DMS 273 (cell line): ENCODE data around the gene BCR.
A peak's percentile ranks its signal among the peaks of the same experiment; 100 is the strongest.

Experiments
- DNase-seq: peaks from one replicate; lab custom pipeline; 2025; ENCODE audit not compliant: unreplicated experiment; lab: John Stamatoyannopoulos, UW

The BCR gene

DNA sequence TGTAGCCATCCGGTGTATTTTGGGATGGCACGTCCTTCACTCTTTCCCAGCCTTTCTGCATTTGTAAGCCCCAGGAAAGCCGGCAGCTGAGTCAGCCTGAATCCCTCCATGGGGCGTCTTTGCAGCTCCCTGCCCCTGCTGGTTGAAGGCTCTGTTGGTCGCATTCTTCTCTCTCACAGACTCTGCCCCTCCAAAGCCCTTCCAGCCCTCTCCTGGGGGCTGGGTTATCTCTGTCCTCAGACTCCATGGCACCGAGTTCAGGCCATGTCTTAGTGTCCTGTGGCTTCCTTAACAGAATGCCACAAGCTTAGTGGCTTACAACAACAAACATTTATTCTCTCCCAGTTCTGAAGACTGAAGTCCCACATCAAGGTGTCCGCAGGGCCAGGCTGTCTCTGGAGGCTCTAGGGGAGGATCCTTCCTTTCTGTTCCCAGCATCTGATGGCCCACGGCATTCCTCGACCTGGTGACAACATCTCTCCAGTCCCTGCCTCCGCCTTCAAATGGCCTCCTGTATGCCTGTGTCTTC lies 62.2 kb downstream of the BCR start:
- no peak for DNase-seq

GRCh38 chr22:23243006-23243573 lies 62.8 kb downstream of the BCR start:
- no peak for DNase-seq

GRCh38 chr22:23243859-23244689 lies 63.8 kb downstream of the BCR start:
- DNase-seq = no peak

GRCh38 chr22:23244690-23245044 lies 64.4 kb downstream of the BCR start:
- DNase-seq = no peak

DNA sequence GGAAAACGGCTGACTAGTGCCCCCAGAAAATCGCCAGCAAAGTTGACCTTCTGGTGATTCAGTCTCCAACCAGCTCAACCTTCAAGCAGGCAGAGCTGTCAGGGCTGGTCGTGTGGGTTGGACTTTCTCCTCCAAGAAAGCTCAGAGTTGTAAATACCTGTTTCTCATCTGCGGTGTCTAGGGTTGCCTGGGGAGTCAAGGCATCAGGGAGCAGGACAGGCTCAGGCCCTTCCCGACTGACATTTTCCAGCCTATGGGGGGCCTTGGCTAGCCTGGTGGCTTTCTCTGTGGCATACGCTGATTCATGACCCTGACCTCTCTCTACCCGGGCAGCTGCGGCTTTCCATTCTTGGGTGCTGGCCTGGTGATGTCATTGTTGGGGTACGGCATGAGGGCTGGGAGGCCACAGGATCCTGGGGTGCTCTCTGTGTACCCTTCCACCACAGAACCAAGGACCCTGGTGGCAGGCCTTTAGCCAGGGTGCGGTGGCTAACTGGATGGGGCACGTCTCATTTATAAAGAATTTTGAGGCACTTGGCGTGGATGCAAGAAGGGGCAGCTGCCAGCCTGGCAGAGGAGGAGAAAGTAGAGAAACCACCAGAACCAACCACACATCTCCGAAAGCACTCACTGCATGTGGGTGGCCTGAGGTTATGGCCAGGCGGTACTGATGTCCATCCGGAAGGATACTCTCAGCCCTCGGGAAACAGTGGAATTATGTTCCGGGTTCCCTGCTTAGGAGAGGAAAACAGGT lies 64.9 kb downstream of the BCR start:
- no peak for DNase-seq

- DNase-seq = no peak
Measured at GRCh38 chr22:23245799-23246136, 65.5 kb downstream of the BCR start.

- DNase-seq = no peak
Measured at GRCh38 chr22:23246982-23247766, 66.9 kb downstream of the BCR start.

DNA sequence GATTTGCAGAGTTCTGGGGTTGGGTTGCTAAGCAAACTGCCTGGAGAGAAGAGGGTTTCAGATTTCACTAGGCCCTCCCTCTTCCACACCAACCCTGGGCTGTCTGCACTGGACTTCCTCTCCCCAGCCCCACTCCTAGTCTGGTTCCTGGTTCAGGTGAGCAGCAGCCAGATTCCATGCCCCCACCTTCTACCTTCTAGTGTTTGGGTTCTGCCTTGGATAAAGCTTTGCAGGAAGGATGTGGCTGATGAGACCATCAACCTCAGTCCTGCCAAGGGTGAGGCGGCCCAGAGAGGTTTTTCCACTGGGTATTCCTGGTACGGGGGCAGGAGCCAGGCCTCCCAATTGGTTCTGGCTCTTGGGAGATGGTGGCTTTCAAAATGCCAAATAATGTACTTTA lies 68.3 kb downstream of the BCR start:
- peak; percentile 8 for DNase-seq

DNA sequence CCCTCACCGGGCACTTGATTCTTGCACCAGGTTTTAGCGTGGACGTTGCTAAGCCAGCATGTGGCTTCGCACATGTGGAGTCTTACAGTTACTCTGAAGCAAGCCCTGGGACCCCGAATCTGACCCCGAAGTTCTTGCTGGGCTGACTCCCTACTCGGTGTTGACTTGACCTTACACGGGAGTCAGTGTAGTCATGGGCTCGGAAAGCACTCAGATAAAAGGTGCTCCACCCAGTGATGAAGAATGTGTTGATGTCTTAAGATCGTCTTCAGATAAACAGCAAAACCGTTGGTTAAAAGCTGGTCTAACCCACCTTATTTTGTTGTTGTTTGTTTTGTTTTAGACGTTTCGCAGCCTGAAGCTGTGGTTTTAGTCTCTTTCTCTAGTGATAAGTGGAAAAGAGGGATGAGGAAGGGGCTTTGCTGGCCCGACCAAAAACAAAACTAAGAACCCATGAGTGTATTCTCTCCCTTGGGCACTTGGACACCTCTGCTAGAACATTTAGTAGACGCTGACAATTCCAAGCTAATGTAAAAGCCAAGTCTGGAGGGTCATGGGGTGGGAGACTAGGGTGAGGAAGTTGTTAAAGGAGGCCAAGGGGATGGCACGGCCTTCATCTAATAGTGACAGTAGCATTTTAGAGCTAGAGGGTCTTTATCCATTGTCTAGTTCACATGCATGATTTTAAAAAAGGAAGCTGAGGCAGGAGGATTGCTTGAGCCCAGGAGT lies 69.9 kb downstream of the BCR start:
- DNase-seq = no peak

DNA sequence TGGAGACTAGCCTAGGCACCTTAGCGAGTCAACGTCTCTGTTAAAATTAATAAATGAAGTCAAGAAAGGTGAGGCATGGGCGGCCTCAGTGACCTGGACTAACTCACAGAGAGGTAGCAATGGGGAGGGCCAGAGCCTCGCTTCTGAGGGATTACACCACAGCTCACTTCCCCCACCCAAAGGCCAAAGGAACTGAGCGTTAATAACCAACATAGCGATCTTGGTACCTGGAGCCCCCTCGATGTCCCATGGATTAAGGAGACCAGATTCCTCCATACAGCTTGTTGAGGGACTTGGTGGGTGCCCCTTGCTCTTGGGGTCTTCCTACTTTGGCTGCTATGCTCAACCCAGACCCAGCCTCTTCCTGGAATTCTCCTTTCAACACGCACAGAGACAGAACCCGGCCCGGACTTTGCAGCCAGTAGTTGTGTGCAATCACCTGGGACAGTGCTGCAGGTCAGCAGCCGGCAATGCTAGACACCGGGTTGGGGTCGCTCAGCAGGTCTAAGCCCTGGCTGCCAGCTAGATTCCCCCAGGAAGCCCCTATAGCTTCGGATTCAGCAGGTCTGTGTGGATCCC lies 70.6 kb downstream of the BCR start:
- no peak for DNase-seq

DNA sequence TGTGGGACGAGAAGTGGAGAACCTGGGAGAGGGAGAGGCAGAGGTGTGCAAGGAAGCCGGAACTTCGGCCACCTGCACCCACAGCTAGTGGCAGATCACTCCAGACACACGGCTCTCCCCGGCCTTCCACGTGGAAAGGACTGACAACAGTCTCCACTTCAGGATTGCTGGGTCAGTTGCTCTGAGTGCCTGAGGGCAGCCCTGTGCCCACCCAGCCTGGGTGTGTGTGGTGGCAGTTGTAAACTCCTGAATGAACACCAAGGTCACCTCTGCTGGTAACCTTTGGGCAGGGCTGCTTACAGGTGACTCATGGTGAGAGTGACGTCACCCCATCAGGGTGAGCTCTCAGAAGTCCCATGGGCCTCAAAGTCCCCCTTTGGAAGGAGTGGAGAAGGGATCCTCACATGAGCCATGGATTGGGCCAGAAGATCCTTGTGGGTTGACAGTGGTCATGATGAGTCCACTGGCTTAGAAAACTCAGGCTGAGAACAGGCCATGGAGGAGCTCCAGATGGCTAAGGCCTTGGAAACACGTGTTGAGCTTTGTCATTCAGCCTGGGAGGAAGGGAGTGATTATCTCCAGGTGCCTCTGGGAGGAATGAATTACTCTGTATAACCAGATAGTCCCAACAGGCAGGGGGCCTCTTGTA lies 71.3 kb downstream of the BCR start:
- peak; percentile 41 for DNase-seq

- no peak for DNase-seq
Measured at GRCh38 chr22:23253475-23254055, 73.3 kb downstream of the BCR start.

GRCh38 chr22:23255506-23256170 lies 75.3 kb downstream of the BCR start:
- no peak for DNase-seq

DNA sequence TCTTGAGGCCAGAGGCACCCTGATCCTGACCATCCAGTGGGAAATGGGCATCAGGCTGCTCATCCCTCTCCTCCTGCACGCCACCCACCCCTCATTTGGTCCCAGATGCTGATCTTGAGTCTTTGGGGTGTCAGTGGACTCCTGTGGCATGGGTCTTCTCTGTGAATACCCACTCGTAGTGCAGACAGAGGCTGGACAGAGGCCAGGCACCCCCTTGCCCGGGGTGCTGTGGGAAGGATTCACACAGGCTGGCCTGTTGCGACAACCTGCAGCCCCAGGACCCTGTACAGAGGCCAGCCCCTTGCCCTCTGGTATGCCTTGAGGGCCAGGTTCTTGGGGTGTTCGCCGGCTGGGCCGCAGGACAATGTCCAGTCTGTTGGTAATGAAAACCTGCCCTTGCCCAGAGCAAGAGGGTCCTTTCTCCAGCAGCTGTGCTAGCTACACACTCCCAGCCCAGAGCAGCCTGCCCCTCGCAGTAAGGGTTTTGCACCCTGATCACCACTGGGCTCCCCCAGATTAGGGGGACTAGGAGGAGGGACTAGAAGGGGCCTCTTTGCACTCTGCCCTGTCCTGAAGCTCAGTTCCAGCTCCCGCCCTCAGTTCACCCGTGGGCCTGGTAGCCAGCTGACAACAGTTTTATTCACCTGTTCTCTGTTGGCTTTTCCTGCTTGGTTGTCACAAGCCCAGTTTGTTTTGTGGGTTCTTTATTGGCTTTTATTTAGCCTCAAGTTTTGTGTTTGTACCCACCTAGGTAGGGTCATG lies 76.0 kb downstream of the BCR start:
- DNase-seq = no peak

- DNase-seq = peak; percentile 11
Measured at GRCh38 chr22:23256986-23257888, 76.9 kb downstream of the BCR start.

- DNase-seq = no peak
Measured at GRCh38 chr22:23257889-23258825, 77.8 kb downstream of the BCR start.
